ENCODE measurements around the gene R3HDM1. TPM values are rescaled to one million over a fixed set of nuclear protein-coding genes. Genes with fewer than 3 reads are reported as not detected.
"Not testable (repeated sequence)": the region's sequence is repeated elsewhere in the genome, so short reads cannot be mapped to it uniquely, and the experiment has no call there.

The R3HDM1 gene
- polyA plus RNA-seq, 1 donor from 2014 or later, result 30.3 TPM

GRCh38 chr2:135703300-135703699, 172.0 kb downstream of the R3HDM1 start:
- no peak overlapping the region for H3K27ac ChIP-seq (ENCODE audit: low read length)
- H3K9me2 ChIP-seq (ENCODE audit: insufficient read depth, low read length), result no peaks in the 10 kb centered on the region
- H3K27me3 ChIP-seq (ENCODE audit: insufficient read depth, low read depth, low read length), result no peaks in the 10 kb centered on the region
- H2AFZ ChIP-seq (ENCODE audit: low read depth, low read length), result no peak overlapping the region
- no peaks in the 10 kb centered on the region for H3K36me3 ChIP-seq (ENCODE audit: insufficient read depth, low read length)
- H4K20me1 ChIP-seq (ENCODE audit: insufficient read depth), result no peaks in the 10 kb centered on the region
- H3K9me3 ChIP-seq (ENCODE audit: low read length), result no peaks in the 10 kb centered on the region
- H3K79me2 ChIP-seq (replicated peaks; ENCODE audit: insufficient read depth, low read length), result no peaks in the 10 kb centered on the region
- no peak overlapping the region for H3K4me3 ChIP-seq (ENCODE audit: low read length)
- H3K4me2 ChIP-seq (ENCODE audit: low read length), result no peak overlapping the region
- no peak overlapping the region for H3K9ac ChIP-seq (ENCODE audit: low read length)
- TF ChIP-seq TAF1 (IDR thresholded peaks at IDR 0.05; ENCODE audit: low read depth) (no peak), EP300 (conservative IDR thresholded peaks at IDR 0.05; ENCODE audit: poor library complexity, severe bottlenecking) (no peak), EZH2 (IDR thresholded peaks at IDR 0.05; ENCODE audit: borderline replicate concordance, insufficient read depth, low read length, poor library complexity, severe bottlenecking) (no peak), RAD21 (conservative IDR thresholded peaks at IDR 0.05) (no peak), REST (IDR thresholded peaks at IDR 0.05; ENCODE audit: borderline replicate concordance) (no peak), MXI1 (conservative IDR thresholded peaks at IDR 0.05; ENCODE audit: poor library complexity, severe bottlenecking) (no peak), CTCF (IDR thresholded peaks at IDR 0.05; ENCODE audit: poor library complexity, severe bottlenecking) (no peak), POLR2AphosphoS5 (IDR thresholded peaks at IDR 0.05) (no peak), SMC3 (conservative IDR thresholded peaks at IDR 0.05; ENCODE audit: poor library complexity) (no peak)
- H3F3A ChIP-seq (ENCODE audit: insufficient read depth, low read length, poor library complexity, severe bottlenecking), result no peaks in the 10 kb centered on the region

GRCh38 chr2:135704075-135704474, 172.8 kb downstream of the R3HDM1 start:
- H2AFZ ChIP-seq (ENCODE audit: low read depth, low read length); H4K20me1 ChIP-seq (ENCODE audit: insufficient read depth); H3K79me2 ChIP-seq (replicated peaks; ENCODE audit: insufficient read depth, low read length); H3K27ac ChIP-seq (ENCODE audit: low read length); H3K9me3 ChIP-seq (ENCODE audit: low read length); H3K9me2 ChIP-seq (ENCODE audit: insufficient read depth, low read length); H3K4me2 ChIP-seq (ENCODE audit: low read length); H3K9ac ChIP-seq (ENCODE audit: low read length); H3F3A ChIP-seq (ENCODE audit: insufficient read depth, low read length, poor library complexity, severe bottlenecking); H3K27me3 ChIP-seq (ENCODE audit: insufficient read depth, low read depth, low read length); H3K4me3 ChIP-seq (ENCODE audit: low read length); H3K36me3 ChIP-seq (ENCODE audit: insufficient read depth, low read length): not testable (repeated sequence)

- no peaks in the 10 kb centered on the region for H3K36me3 ChIP-seq (ENCODE audit: insufficient read depth, low read length)
- no peak for TF ChIP-seq SMC3 (conservative IDR thresholded peaks at IDR 0.05; ENCODE audit: poor library complexity)
- no peak for TF ChIP-seq RAD21 (conservative IDR thresholded peaks at IDR 0.05)
- TF ChIP-seq EP300 (conservative IDR thresholded peaks at IDR 0.05; ENCODE audit: poor library complexity, severe bottlenecking), result no peak
- TF ChIP-seq TAF1 (IDR thresholded peaks at IDR 0.05; ENCODE audit: low read depth), result no peak
- TF ChIP-seq EZH2 (IDR thresholded peaks at IDR 0.05; ENCODE audit: borderline replicate concordance, insufficient read depth, low read length, poor library complexity, severe bottlenecking), result no peak
- no peak for TF ChIP-seq MXI1 (conservative IDR thresholded peaks at IDR 0.05; ENCODE audit: poor library complexity, severe bottlenecking)
- no peaks in the 10 kb centered on the region for H3K9me3 ChIP-seq (ENCODE audit: low read length)
- no peak overlapping the region for H3K4me2 ChIP-seq (ENCODE audit: low read length)
- no peaks in the 10 kb centered on the region for H3K79me2 ChIP-seq (replicated peaks; ENCODE audit: insufficient read depth, low read length)
- H2AFZ ChIP-seq (ENCODE audit: low read depth, low read length), result no peak overlapping the region
- H3K27ac ChIP-seq (ENCODE audit: low read length), result no peak overlapping the region
- no peaks in the 10 kb centered on the region for H3K27me3 ChIP-seq (ENCODE audit: insufficient read depth, low read depth, low read length)
- H3K9ac ChIP-seq (ENCODE audit: low read length), result no peak overlapping the region
- no peaks in the 10 kb centered on the region for H4K20me1 ChIP-seq (ENCODE audit: insufficient read depth)
- no peaks in the 10 kb centered on the region for H3F3A ChIP-seq (ENCODE audit: insufficient read depth, low read length, poor library complexity, severe bottlenecking)
- H3K9me2 ChIP-seq (ENCODE audit: insufficient read depth, low read length), result no peaks in the 10 kb centered on the region
- H3K4me3 ChIP-seq (ENCODE audit: low read length), result no peak overlapping the region
These were observed 176.9 kb downstream of the R3HDM1 start for GRCh38 chr2:135708159-135708558.
